KMS-11 (cell line): ENCODE measurements around the gene AGAP1.

Experiments
- H2AFZ ChIP-seq: fragments of 200-600 bp; sonication (generic); 2 replicates; pipeline ENCODE4 v1.6.1; 2016; ENCODE audit warnings: antibody characterized with exemption, mixed run types, low read depth
- H3K27ac ChIP-seq: fragments of 200-600 bp; sonication (generic); 2 replicates; pipeline ENCODE4 v1.6.1; 2016; ENCODE audit warnings: mild to moderate bottlenecking, mixed run types
- H3K27me3 ChIP-seq: fragments of 200-600 bp; sonication (generic); 2 replicates; pipeline ENCODE4 v1.6.1; 2017; ENCODE audit warnings: mild to moderate bottlenecking, low read depth, mixed run types, moderate library complexity; ENCODE audit not compliant: insufficient read depth
- H3K36me3 ChIP-seq: fragments of 200-600 bp; sonication (generic); 2 replicates; pipeline ENCODE4 v1.6.1; 2017; ENCODE audit warnings: mild to moderate bottlenecking, mixed run types; ENCODE audit not compliant: insufficient read depth
- H3K4me1 ChIP-seq: fragments of 200-600 bp; sonication (generic); 2 replicates; pipeline ENCODE4 v1.6.1; 2016; ENCODE audit warnings: mild to moderate bottlenecking, low read depth, mixed run types; ENCODE audit not compliant: poor library complexity, severe bottlenecking
- H3K4me2 ChIP-seq: fragments of 200-600 bp; sonication (generic); 2 replicates; pipeline ENCODE4 v1.7.0; 2016; ENCODE audit warnings: mild to moderate bottlenecking, mixed run types
- H3K4me3 ChIP-seq: fragments of 200-600 bp; sonication (generic); IDR thresholded peaks from 2 replicates; pipeline ENCODE4 v1.6.1; 2017; ENCODE audit warnings: low read depth, low read length, mixed read lengths; ENCODE audit not compliant: insufficient read depth
- H3K79me2 ChIP-seq: fragments of 200-600 bp; sonication (generic); 2 replicates; pipeline ENCODE4 v1.6.1; 2016; ENCODE audit warnings: low read depth, mixed run types; ENCODE audit not compliant: insufficient read depth
- H3K9ac ChIP-seq: fragments of 200-600 bp; sonication (generic); 2 replicates; pipeline ENCODE4 v1.6.1; 2016; ENCODE audit warnings: mild to moderate bottlenecking, mixed run types
- H4K20me1 ChIP-seq: fragments of 200-600 bp; sonication (generic); 2 replicates; pipeline ENCODE4 v1.6.1; 2016; ENCODE audit warnings: mild to moderate bottlenecking, mixed run types; ENCODE audit not compliant: insufficient read depth
- CTCF ChIP-seq: fragments of 200-600 bp; sonication (generic); conservative IDR thresholded peaks from 2 replicates; pipeline ENCODE4 v1.6.1; 2017; ENCODE audit warnings: low read depth, mild to moderate bottlenecking, antibody characterized with exemption, low read length, moderate library complexity, mixed read lengths

The AGAP1 gene

GRCh38 chr2:235605312-235606003 lies 111.6 kb downstream of the AGAP1 start:
- TF ChIP-seq CTCF = no peak
- Histone ChIP-seq H4K20me1 (no peaks in the 10 kb centered on the region), H2AFZ (no peak overlapping the region)

GRCh38 chr2:235606004-235606715 lies 112.3 kb downstream of the AGAP1 start:
- no peak overlapping the region for H3K27ac ChIP-seq
- H3K4me2 ChIP-seq = no peak overlapping the region
- peaks cover 72% of the 10 kb centered on the region for H3K79me2 ChIP-seq
- H3K9ac ChIP-seq = no peak overlapping the region
- no peak overlapping the region for H2AFZ ChIP-seq
- no peaks in the 10 kb centered on the region for H3K27me3 ChIP-seq
- no peak for TF ChIP-seq CTCF
- no peaks in the 10 kb centered on the region for H3K36me3 ChIP-seq
- peaks cover 40% of the 10 kb centered on the region for H3K4me1 ChIP-seq
- no peaks in the 10 kb centered on the region for H4K20me1 ChIP-seq
- H3K4me3 ChIP-seq = no peak overlapping the region

More at GRCh38 chr2:235605312-235606003, 111.6 kb downstream of the AGAP1 start:
- H3K27me3 ChIP-seq = no peaks in the 10 kb centered on the region
- H3K36me3 ChIP-seq = no peaks in the 10 kb centered on the region
- peaks cover 65% of the 10 kb centered on the region for H3K79me2 ChIP-seq
- peaks cover 43% of the 10 kb centered on the region for H3K4me1 ChIP-seq
- no peak overlapping the region for H3K27ac ChIP-seq
- no peak overlapping the region for H3K4me3 ChIP-seq
- no peak overlapping the region for H3K9ac ChIP-seq
- no peak overlapping the region for H3K4me2 ChIP-seq

GRCh38 chr2:235607546-235608199 lies 113.8 kb downstream of the AGAP1 start:
- TF ChIP-seq CTCF = no peak
- no peak overlapping the region for H3K4me2 ChIP-seq
- H4K20me1 ChIP-seq = no peaks in the 10 kb centered on the region
- no peak overlapping the region for H3K9ac ChIP-seq
- peaks cover 29% of the 10 kb centered on the region for H3K4me1 ChIP-seq
- H3K36me3 ChIP-seq = no peaks in the 10 kb centered on the region
- no peak overlapping the region for H3K4me3 ChIP-seq
- no peak overlapping the region for H2AFZ ChIP-seq
- H3K27me3 ChIP-seq = no peaks in the 10 kb centered on the region
- H3K79me2 ChIP-seq = peaks cover 87% of the 10 kb centered on the region
- no peak overlapping the region for H3K27ac ChIP-seq

- Histone ChIP-seq H3K27me3 (no peaks in the 10 kb centered on the region), H3K4me1 (peaks cover 29% of the 10 kb centered on the region), H3K27ac (no peak overlapping the region), H4K20me1 (no peaks in the 10 kb centered on the region), H2AFZ (no peak overlapping the region), H3K4me2 (no peak overlapping the region), H3K36me3 (no peaks in the 10 kb centered on the region), H3K9ac (no peak overlapping the region), H3K79me2 (peaks cover 87% of the 10 kb centered on the region), H3K4me3 (no peak overlapping the region)
- no peak for TF ChIP-seq CTCF
These were observed 114.5 kb downstream of the AGAP1 start for GRCh38 chr2:235608200-235608887.
